H1 (cell line): ENCODE data around the gene STAT2. TPM values are rescaled to one million over a fixed set of nuclear protein-coding genes. Genes with fewer than 3 reads are reported as not detected.

Source experiments
- CTCF ChIA-PET: fragments of 300-600 bp; sonication (Branson Sonifier 250); formaldehyde crosslinking; loops from one replicate; lab custom pipeline; 2021; ENCODE audit not compliant: partially characterized antibody; lab: Charles Lee
- POLR2A ChIA-PET: fragments of 300-600 bp; sonication (Branson Sonifier 250); formaldehyde crosslinking; loops from one replicate; lab custom pipeline; 2021; ENCODE audit warnings: inconsistent platforms; ENCODE audit not compliant: partially characterized antibody; lab: Charles Lee
- DNase-seq, 2 experiments: peaks; one replicate each; pipeline versions ENCODE4 v3.0.0 to v3.0.0-alpha.2; 2010 to 2022; ENCODE audit warnings: low spot score in 2 of 2, low read depth in 1 of 2, mixed read lengths in 1 of 2
- FAIRE-seq: peaks from 2 replicates; lab custom pipeline; 2011; peaks lifted over from hg19 to GRCh38; lab: Jason Lieb, UNC
- H2AFZ ChIP-seq: 2 replicates; pipeline ENCODE4 v1.8.1; 2012; ENCODE audit warnings: low read length, inconsistent platforms
- H2AK5ac ChIP-seq: 2 replicates; pipeline ENCODE4 v1.6.1; 2013; ENCODE audit warnings: low read depth, low read length
- H2BK120ac ChIP-seq: replicated peaks from 2 replicates; pipeline ENCODE3; 2013; ENCODE audit warnings: low read depth, low read length, inconsistent platforms
- H2BK12ac ChIP-seq: 2 replicates; pipeline ENCODE4 v1.6.1; 2013; ENCODE audit warnings: low read depth, low read length
- H2BK15ac ChIP-seq: 2 replicates; pipeline ENCODE4 v1.6.1; 2013; ENCODE audit warnings: low read length
- H2BK20ac ChIP-seq: 2 replicates; pipeline ENCODE4 v1.6.1; 2013; ENCODE audit warnings: low read length
- H2BK5ac ChIP-seq: 2 replicates; pipeline ENCODE4 v1.6.1; 2013; ENCODE audit warnings: low read depth, low read length
- H3K14ac ChIP-seq: 2 replicates; pipeline ENCODE4 v1.6.1; 2013; ENCODE audit warnings: inconsistent platforms; ENCODE audit not compliant: insufficient read length
- H3K18ac ChIP-seq: 2 replicates; pipeline ENCODE4 v1.6.1; 2013; ENCODE audit warnings: low read length; ENCODE audit errors: extremely low read depth
- H3K23ac ChIP-seq: 2 replicates; pipeline ENCODE4 v1.6.1; 2013; ENCODE audit warnings: inconsistent platforms; ENCODE audit not compliant: insufficient read length
- H3K23me2 ChIP-seq: 2 replicates; pipeline ENCODE4 v1.6.1; 2013; ENCODE audit warnings: low read depth, low read length
- H3K27ac ChIP-seq: 2 replicates; pipeline ENCODE4 v1.6.1; 2011; ENCODE audit warnings: low read depth, low read length, inconsistent platforms
- H3K27me3 ChIP-seq, 4 experiments: replicated peaks in 1 of 4; 1 replicate in 1 of 4; 2 replicates in 3 of 4; pipeline versions ENCODE4 v1.6.1 to v1.8.1; 2011 to 2013; ENCODE audit warnings: low read length in 3 of 4, mild to moderate bottlenecking in 3 of 4, inconsistent platforms in 2 of 4, mixed read lengths in 2 of 4, moderate library complexity in 1 of 4; ENCODE audit not compliant: control insufficient read depth in 3 of 4, insufficient read depth in 3 of 4; ENCODE audit errors: extremely low read depth in 1 of 4
- H3K36me3 ChIP-seq, 4 experiments: 2 replicates each; pipeline versions ENCODE4 v1.6.1 to v1.8.1; 2011 to 2013; ENCODE audit warnings: mild to moderate bottlenecking in 4 of 4, low read length in 3 of 4, moderate library complexity in 2 of 4, control low read depth in 1 of 4, inconsistent platforms in 1 of 4; ENCODE audit not compliant: insufficient read depth in 4 of 4, control insufficient read depth in 2 of 4
- H3K4ac ChIP-seq: replicated peaks from 2 replicates; pipeline ENCODE3; 2013; ENCODE audit warnings: low read length, low read depth, mixed read lengths, inconsistent platforms; ENCODE audit not compliant: insufficient read length
- H3K4me1 ChIP-seq, 4 experiments: replicated peaks in 1 of 4; 1 replicate in 1 of 4; 2 replicates in 3 of 4; pipeline versions ENCODE4 v1.6.1 to v1.8.1; 2011 to 2013; ENCODE audit warnings: low read length in 3 of 4, inconsistent platforms in 2 of 4, mixed read lengths in 1 of 4; ENCODE audit not compliant: insufficient read depth in 4 of 4, control insufficient read depth in 3 of 4
- H3K4me2 ChIP-seq, 2 experiments: 2 replicates each; pipeline versions ENCODE4 v1.6.1 to v1.8.1; 2011 to 2013; ENCODE audit warnings: low read depth in 2 of 2, low read length in 2 of 2, control low read depth in 1 of 2, inconsistent platforms in 1 of 2, mild to moderate bottlenecking in 1 of 2; ENCODE audit not compliant: insufficient read depth in 1 of 2
- H3K4me3 ChIP-seq, 4 experiments: fragments of 200-600, 300-600 bp in 1 of 4; sonication (generic), shearing (Covaris generic), sonication (Bioruptor Twin) in 1 of 4; 2 replicates each; pipeline versions ENCODE4 v1.5.1 to v1.8.1; 2011 to 2016; ENCODE audit warnings: low read length in 4 of 4, low read depth in 3 of 4, control low read depth in 2 of 4, inconsistent platforms in 2 of 4, mild to moderate bottlenecking in 2 of 4, mixed read lengths in 1 of 4, moderate library complexity in 1 of 4; ENCODE audit not compliant: insufficient read depth in 2 of 4; ENCODE audit errors: extremely low read depth in 1 of 4
- H3K56ac ChIP-seq: replicated peaks from 2 replicates; pipeline ENCODE3; 2013; ENCODE audit warnings: low read depth, mild to moderate bottlenecking, mixed read lengths, low read length, inconsistent platforms; ENCODE audit not compliant: insufficient read length
- H3K79me1 ChIP-seq: 2 replicates; pipeline ENCODE4 v1.6.1; 2013; ENCODE audit warnings: low read depth, low read length, control low read depth
- H3K79me2 ChIP-seq, 2 experiments: 2 replicates each; pipeline versions ENCODE4 v1.6.1 to v1.8.1; 2012 to 2013; ENCODE audit warnings: low read length in 2 of 2, mild to moderate bottlenecking in 2 of 2, inconsistent platforms in 1 of 2; ENCODE audit not compliant: insufficient read depth in 2 of 2, control insufficient read depth in 1 of 2
- H3K9ac ChIP-seq, 4 experiments: replicated peaks in 1 of 4; 1 replicate in 1 of 4; 2 replicates in 3 of 4; pipeline versions ENCODE4 v1.6.1 to v1.8.1; 2011 to 2013; ENCODE audit warnings: low read depth in 3 of 4, low read length in 3 of 4, control low read depth in 2 of 4, mild to moderate bottlenecking in 2 of 4, moderate library complexity in 2 of 4, inconsistent platforms in 1 of 4; ENCODE audit errors: extremely low read depth in 1 of 4
- H3K9me3 ChIP-seq, 2 experiments: 2 replicates each; pipeline versions ENCODE4 v1.6.1 to v1.8.1; 2012 to 2013; ENCODE audit warnings: mild to moderate bottlenecking in 2 of 2, moderate library complexity in 2 of 2, control low read depth in 1 of 2, inconsistent platforms in 1 of 2, low read depth in 1 of 2, low read length in 1 of 2, mixed read lengths in 1 of 2; ENCODE audit not compliant: insufficient read depth in 2 of 2
- H4K20me1 ChIP-seq, 2 experiments: replicated peaks in 1 of 2; 2 replicates each; pipeline versions ENCODE3 to v1.8.1; 2011 to 2013; ENCODE audit warnings: inconsistent platforms in 2 of 2, low read length in 2 of 2, mild to moderate bottlenecking in 1 of 2; ENCODE audit not compliant: insufficient read depth in 2 of 2, control insufficient read depth in 1 of 2
- H4K5ac ChIP-seq: 2 replicates; pipeline ENCODE4 v1.6.1; 2013; ENCODE audit warnings: low read length, low read depth, mixed read lengths, inconsistent platforms; ENCODE audit not compliant: insufficient read length
- H4K8ac ChIP-seq: 2 replicates; pipeline ENCODE4 v1.8.0; 2013; ENCODE audit warnings: mild to moderate bottlenecking, moderate library complexity, low read length, inconsistent platforms; ENCODE audit not compliant: insufficient read depth; ENCODE audit errors: extremely low read depth
- H4K91ac ChIP-seq: replicated peaks from 2 replicates; pipeline ENCODE3; 2013; ENCODE audit warnings: low read length, mixed read lengths, inconsistent platforms; ENCODE audit not compliant: insufficient read length
- E2F6 ChIP-seq: IDR thresholded peaks from 2 replicates; pipeline ENCODE4 v1.6.1; 2012; ENCODE audit warnings: inconsistent platforms
- EZH2 ChIP-seq: fragments of 200-600 bp; sonication (generic); IDR thresholded peaks from 2 replicates; pipeline ENCODE4 v1.7.1; 2012; ENCODE audit warnings: low read depth, mild to moderate bottlenecking, moderate library complexity, low read length, inconsistent platforms; ENCODE audit not compliant: severe bottlenecking
- MAX ChIP-seq: IDR thresholded peaks from 2 replicates; pipeline ENCODE4 v1.6.1; 2012; ENCODE audit warnings: inconsistent platforms
- PHF8 ChIP-seq: fragments of 200-600 bp; sonication (generic); conservative IDR thresholded peaks from 2 replicates; pipeline ENCODE4 v1.7.1; 2012; ENCODE audit warnings: low read depth, mild to moderate bottlenecking, inconsistent platforms, low read length, moderate library complexity
- RAD21 ChIP-seq, 2 experiments: IDR thresholded peaks in 1 of 2; conservative IDR thresholded peaks in 1 of 2; 2 replicates each; pipeline ENCODE4 v1.6.1; 2011; ENCODE audit warnings: low read depth in 2 of 2, low read length in 2 of 2, improper control_type of control experiment in 1 of 2, inconsistent platforms in 1 of 2, mild to moderate bottlenecking in 1 of 2, moderate library complexity in 1 of 2
- RXRA ChIP-seq: IDR thresholded peaks from 2 replicates; pipeline ENCODE4 v1.6.1; 2011; ENCODE audit warnings: low read depth, mild to moderate bottlenecking, low read length, moderate library complexity; ENCODE audit not compliant: insufficient read depth
- SP1 ChIP-seq: IDR thresholded peaks from 2 replicates; pipeline ENCODE4 v1.6.1; 2011; ENCODE audit warnings: low read depth, low read length
- SP2 ChIP-seq: IDR thresholded peaks from 2 replicates; pipeline ENCODE4 v1.6.1; 2012; ENCODE audit warnings: mild to moderate bottlenecking, low read length, inconsistent platforms
- TAF1 ChIP-seq: IDR thresholded peaks from 2 replicates; pipeline ENCODE4 v1.6.1; 2011; ENCODE audit warnings: mild to moderate bottlenecking, low read depth, low read length
- TCF12 ChIP-seq: IDR thresholded peaks from 2 replicates; pipeline ENCODE4 v1.6.1; 2011; ENCODE audit warnings: low read depth, mild to moderate bottlenecking, low read length
- WGBS, 2 experiments: shearing (Covaris generic) in 1 of 2; methylation state at CpG; one replicate each; pipeline versions ENCODE4 v1.1.6 to v1.1.7; 2013 to 2015; ENCODE audit warnings: low lambda C conversion rate in 2 of 2, mixed read lengths in 2 of 2, inconsistent platforms in 1 of 2, low coverage in 1 of 2, missing lambda C conversion rate in 1 of 2; ENCODE audit not compliant: insufficient replicate concordance in 2 of 2, insufficient coverage in 1 of 2, insufficient read length in 1 of 2; ENCODE audit errors: extremely low coverage in 1 of 2, missing lambda C conversion rate in 1 of 2; 5-methylcytosine and 5-hydroxymethylcytosine counted together
- polyA plus RNA-seq, 7 experiments: library from polyadenylated mRNA; depleted of rRNA in 3 of 7; stranded (reverse) in 5 of 7; unstranded in 2 of 7; fragments of >200 nt in 5 of 7; fragments of 200-250 nt in 2 of 7; gene quantifications; 1 replicate in 5 of 7; 2 replicates in 1 of 7; 4 replicates in 1 of 7; pipeline versions ENCODE4 v1.2.1 to v1.2.3, GENCODE V29; 2011 to 2013; ENCODE audit warnings: missing spikeins in 2 of 7, mixed read lengths in 2 of 7
- total RNA-seq: library from RNA; stranded (reverse); fragmentation: NEBNext Ultra II Directional; extraction: Animal tissue kit (Norgen Biotek cat#: 25700); gene quantifications from 2 replicates; pipeline ENCODE4 v1.2.1, GENCODE V29; 2021

STAT2 gene
- total and polyA plus RNA-seq, 2 of the 8 experiments (the other 6 are each of a cell fraction or from before 2014, with no cell fraction given) = 37.1 to 44.7 TPM

- peak overlapping the region; percentile 60; the same call in 1 of the 2 replicates for H4K8ac ChIP-seq
- H3K4me2 ChIP-seq = peak overlapping the region; percentile 78 to 93
- no peak overlapping the region for H3K4ac ChIP-seq
- H2BK5ac ChIP-seq = peak overlapping the region; percentile 78
- POLR2A ChIA-PET = interaction anchor here (0.6 to 7.2 kb wide), 18 partner anchors 9 to 252 kb away, joined by 3 to 55 read pairs (median 4); partner anchors contain the start of genes CNPY2, COQ10A, CS and RNF41
- no peaks in the 10 kb centered on the region for H3K36me3 ChIP-seq
- H2BK15ac ChIP-seq = 0 out of 2 replicates have a peak overlapping the region, but pooled peaks have one; percentile 46
- WGBS, 2 experiments = 47% methylated on average over 8 of the region's 8 CpGs; no CpG with 5 or more reads in 1 of the 2 experiments
- H3K79me2 ChIP-seq = no peaks in the 10 kb centered on the region
- no peaks in the 10 kb centered on the region for H3K9me3 ChIP-seq
- H2AK5ac ChIP-seq = peak overlapping the region; percentile 88
- no peak overlapping the region for H2BK120ac ChIP-seq
- DNase-seq (no peak), FAIRE-seq (no peak)
- peak overlapping the region; percentile 16 for H3K14ac ChIP-seq
- peak overlapping the region; percentile 53 to 73 (median 62) for H3K4me3 ChIP-seq
- H3K56ac ChIP-seq = peak overlapping the region; percentile 52
- CTCF ChIA-PET = interaction anchor here (0.9 to 7.2 kb wide), 10 partner anchors 8 to 258 kb away, joined by 3 to 38 read pairs (median 4); partner anchors contain the start of genes CNPY2 and STAT2
- no peaks in the 10 kb centered on the region for H4K20me1 ChIP-seq
- peak overlapping the region; percentile 72; the same call in 1 of the 2 replicates for H2AFZ ChIP-seq
- H4K91ac ChIP-seq = peak overlapping the region; percentile 54
- peaks cover 8 to 19% (median 10%) of the 10 kb centered on the region in 4 experiments for H3K4me1 ChIP-seq
- H3K27ac ChIP-seq = peak overlapping the region; percentile 81; the same call in 1 of the 2 replicates
- H3K27me3 ChIP-seq = no peaks in the 10 kb centered on the region
- peaks cover 7% of the 10 kb centered on the region; the same call in 1 of the 2 replicates for H3K23me2 ChIP-seq
- H2BK20ac ChIP-seq = peak overlapping the region; percentile 63; the same call in 1 of the 2 replicates
- peak overlapping the region in 3 of 4 experiments; percentile 51 to 84 (median 69); a peak in 6 of 7 replicates for H3K9ac ChIP-seq
- no peak overlapping the region for H3K23ac ChIP-seq
- peak overlapping the region; percentile 93 for H3K18ac ChIP-seq
- peak overlapping the region; percentile 86 for H4K5ac ChIP-seq
- H2BK12ac ChIP-seq = peak overlapping the region; percentile 84
- H3K79me1 ChIP-seq = no peaks in the 10 kb centered on the region
- no peak for TF ChIP-seq RAD21 (IDR thresholded peaks at IDR 0.05 in 1 of 2, conservative IDR thresholded peaks at IDR 0.05 in 1 of 2; ENCODE audit: low read depth in 2 of 2, low read length in 2 of 2)
- TF ChIP-seq MAX = no peak
- TF ChIP-seq SP2 = no peak
- TF ChIP-seq EZH2 = no peak
- no peak for TF ChIP-seq RXRA
- no peak for TF ChIP-seq SP1
- 0 out of 2 replicates have a peak, but pooled peaks have one; percentile 4 for TF ChIP-seq E2F6
- TF ChIP-seq TAF1 = peak; percentile 42; the same call in 1 of the 2 replicates
- TF ChIP-seq TCF12 = no peak
- TF ChIP-seq PHF8 = 0 out of 2 replicates have a peak, but pooled peaks have one; percentile 1
Measured at GRCh38 chr12:56333197-56333678, 26.7 kb downstream of the STAT2 start.
